B cell (primary cell): ENCODE measurements around the gene FBLN7. TPM values are rescaled to one million over a fixed set of nuclear protein-coding genes. Genes with fewer than 3 reads are reported as not detected.

ENCODE experiments used
- ATAC-seq: fragments of 200-7000 bp; cut with Tn5 transposase; one replicate; pipeline ENCODE4 v1.10.0; 2021; ENCODE audit warnings: low read depth, mild to moderate bottlenecking, moderate number of reproducible peaks, moderate library complexity
- CTCF ChIA-PET: fragments of 350-600 bp; sonication (Branson Sonifier 250); formaldehyde crosslinking; loops from one replicate; lab custom pipeline; 2021; ENCODE audit warnings: antibody characterized with exemption, inconsistent platforms; lab: Charles Lee
- POLR2A ChIA-PET: fragments of 350-600 bp; sonication (Branson Sonifier 250); formaldehyde crosslinking; loops from one replicate; lab custom pipeline; 2021; ENCODE audit warnings: antibody characterized with exemption; lab: Charles Lee
- DNase-seq: peaks from one replicate; pipeline ENCODE4 v3.0.0; 2013
- H2AFZ ChIP-seq: 2 replicates; pipeline ENCODE4 v1.6.1; 2012; ENCODE audit warnings: mild to moderate bottlenecking, low read depth, low read length; ENCODE audit not compliant: insufficient read depth, poor library complexity, severe bottlenecking
- H3K27ac ChIP-seq, 2 donors: 1 replicate in 1 of 2; 2 replicates in 1 of 2; pipeline ENCODE4 v1.5.1; 2012 to 2013; ENCODE audit warnings: low read length in 2 of 2, mild to moderate bottlenecking in 2 of 2, moderate library complexity in 1 of 2
- H3K27me3 ChIP-seq, 4 experiments: fragments of 200-600 bp in 1 of 4; sonication (generic) in 1 of 4; replicated peaks in 1 of 4; 1 replicate in 2 of 4; 2 replicates in 2 of 4; pipeline versions ENCODE4 v1.6.1 to v1.7.0; 2013 to 2016; ENCODE audit warnings: low read length in 3 of 4, mild to moderate bottlenecking in 2 of 4, mixed read lengths in 1 of 4, moderate library complexity in 1 of 4; ENCODE audit not compliant: insufficient read depth in 4 of 4, control insufficient read depth in 3 of 4; ENCODE audit errors: control extremely low read depth in 1 of 4
- H3K36me3 ChIP-seq, 2 experiments: replicated peaks in 1 of 2; 1 replicate in 1 of 2; 2 replicates in 1 of 2; pipeline versions ENCODE4 v1.6.1 to v1.7.1; 2013; ENCODE audit warnings: low read length in 1 of 2; ENCODE audit not compliant: insufficient read depth in 2 of 2, control insufficient read depth in 1 of 2; ENCODE audit errors: control extremely low read depth in 1 of 2, extremely low read depth in 1 of 2
- H3K4me1 ChIP-seq, 2 donors: fragments of 200-600 bp in 1 of 2; sonication (generic) in 1 of 2; 1 replicate in 1 of 2; 2 replicates in 1 of 2; pipeline versions ENCODE4 v1.5.1 to v1.6.1; 2013 to 2017; ENCODE audit warnings: low read length in 2 of 2; ENCODE audit not compliant: control insufficient read depth in 2 of 2, insufficient read depth in 2 of 2
- H3K4me2 ChIP-seq: replicated peaks from 2 replicates; pipeline ENCODE3; 2012; ENCODE audit warnings: mild to moderate bottlenecking, low read depth, low read length; ENCODE audit not compliant: poor library complexity, severe bottlenecking
- H3K4me3 ChIP-seq, 5 experiments: fragments of 200-600 bp in 1 of 5; sonication (generic) in 1 of 5; 1 replicate in 3 of 5; 2 replicates in 2 of 5; pipeline versions ENCODE4 v1.5.1 to v1.7.0; 2011 to 2016; ENCODE audit warnings: low read length in 4 of 5, mild to moderate bottlenecking in 4 of 5, low read depth in 2 of 5, control low read depth in 1 of 5, moderate library complexity in 1 of 5; ENCODE audit not compliant: insufficient read depth in 1 of 5; ENCODE audit errors: control extremely low read depth in 1 of 5, extremely low read depth in 1 of 5
- H3K79me2 ChIP-seq: fragments of 200-600 bp; sonication (generic); one replicate; pipeline ENCODE4 v1.6.0; 2016; ENCODE audit warnings: low read length; ENCODE audit not compliant: control insufficient read depth, insufficient read depth
- H3K9ac ChIP-seq: fragments of 200-600 bp; sonication (generic); 2 replicates; pipeline ENCODE4 v1.6.1; 2017; ENCODE audit warnings: mild to moderate bottlenecking, low read length, moderate library complexity
- H3K9me3 ChIP-seq, 3 donors: one replicate each; pipeline versions ENCODE4 v1.6.1 to v1.7.1; 2013; ENCODE audit warnings: low read length in 2 of 3; ENCODE audit not compliant: control insufficient read depth in 2 of 3, insufficient read depth in 1 of 3; ENCODE audit errors: control extremely low read depth in 1 of 3
- H4K20me1 ChIP-seq: 2 replicates; pipeline ENCODE4 v1.6.0; 2012; ENCODE audit warnings: mild to moderate bottlenecking, low read length; ENCODE audit not compliant: insufficient read depth, control insufficient read depth, poor library complexity, severe bottlenecking
- H3K27ac Mint-ChIP-seq: one replicate; pipeline ENCODE4 v1.8.0; 2021; ENCODE audit warnings: mixed read lengths
- H3K27me3 Mint-ChIP-seq: one replicate; pipeline ENCODE4 v1.8.0; 2021; ENCODE audit warnings: mixed read lengths
- H3K4me1 Mint-ChIP-seq: one replicate; pipeline ENCODE4 v1.8.0; 2021; ENCODE audit warnings: mixed read lengths
- H3K4me3 Mint-ChIP-seq: one replicate; pipeline ENCODE4 v1.8.0; 2021; ENCODE audit warnings: mixed read lengths
- H3K9me3 Mint-ChIP-seq: one replicate; pipeline ENCODE4 v1.8.0; 2022; ENCODE audit warnings: mixed read lengths; ENCODE audit not compliant: insufficient read depth
- CTCF ChIP-seq: fragments of 200-600 bp; IDR thresholded peaks from one replicate; pipeline ENCODE4 v1.8.0; 2022; ENCODE audit warnings: antibody characterized with exemption, mild to moderate bottlenecking
- EZH2 ChIP-seq: IDR thresholded peaks from 2 replicates; pipeline ENCODE4 v1.6.1; 2012; ENCODE audit warnings: borderline replicate concordance, low read depth, mild to moderate bottlenecking, moderate library complexity, low read length; ENCODE audit not compliant: insufficient read depth, poor library complexity, severe bottlenecking
- WGBS: methylation state at CpG from one replicate; pipeline ENCODE4 v1.1.5; 2013; ENCODE audit warnings: missing lambda C conversion rate; ENCODE audit not compliant: insufficient coverage; 5-methylcytosine and 5-hydroxymethylcytosine counted together
- intact Hi-C: fragments of 100-400 bp; cut with micrococcal nuclease; formaldehyde crosslinking; loops from one replicate; pipeline ENCODE4 v1.10.0; 2022
- polyA plus RNA-seq: library from polyadenylated mRNA; depleted of rRNA; stranded (reverse); fragments of >200 nt; gene quantifications from 2 replicates; pipeline ENCODE4 v1.2.3, GENCODE V29; 2012
- total RNA-seq, 2 donors: library from RNA; stranded (reverse); fragments of 120-200 nt in 1 of 2; gene quantifications; 1 replicate in 1 of 2; 2 replicates in 1 of 2; pipeline versions ENCODE4 v1.2.3 to v1.2.4, GENCODE V29; 2013 to 2022

The FBLN7 gene
- total and polyA plus RNA-seq, 2 donors (not counting 1 experiment from before 2014, with no cell fraction given): 0.13 to 1.1 TPM

DNA sequence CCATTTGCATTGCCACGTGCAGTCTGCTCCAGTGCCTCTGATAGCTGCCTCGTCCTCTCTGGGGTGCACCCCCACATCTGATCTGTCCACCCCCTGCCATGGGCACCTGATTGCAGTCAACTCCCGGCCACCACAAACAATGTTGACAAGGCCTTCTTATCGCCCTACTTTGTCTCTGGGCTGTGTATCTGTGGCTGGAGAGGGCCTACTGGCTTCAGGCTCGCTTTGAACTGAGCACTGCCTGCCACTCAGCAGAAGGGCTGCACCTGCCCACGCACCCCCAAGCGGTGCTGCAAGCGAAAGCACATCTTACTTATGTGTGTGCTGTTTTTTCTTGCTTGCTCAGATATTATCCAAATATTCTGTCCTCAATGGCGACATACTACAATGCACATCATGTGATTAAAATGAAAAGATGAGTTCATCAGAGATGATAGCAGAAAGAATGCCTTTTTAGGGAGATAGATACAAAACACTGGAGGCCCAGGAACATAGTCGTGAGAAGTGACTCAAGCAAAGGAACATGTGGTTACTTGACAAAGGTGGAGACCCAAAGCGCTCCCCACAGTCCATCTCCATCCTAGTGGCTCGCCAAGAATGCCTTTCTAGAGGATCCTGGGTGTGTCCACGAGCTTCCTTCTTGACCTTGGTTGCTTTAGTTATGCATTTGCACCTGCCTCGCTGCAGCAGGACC lies 28.8 kb downstream of the FBLN7 start:
- CTCF ChIA-PET: no interaction called here
- H2AFZ ChIP-seq: no peak overlapping the region
- peaks cover 4% of the 10 kb centered on the region for H3K27me3 Mint-ChIP-seq
- intact Hi-C loops: no loop called here
- no peaks in the 10 kb centered on the region for H3K9me3 ChIP-seq
- no peaks in the 10 kb centered on the region for H3K4me1 Mint-ChIP-seq
- POLR2A ChIA-PET: no interaction called here
- ATAC-seq: no peak
- no peak overlapping the region for H3K4me3 Mint-ChIP-seq
- H3K9me3 Mint-ChIP-seq: no peaks in the 10 kb centered on the region
- H4K20me1 ChIP-seq: no peaks in the 10 kb centered on the region
- no peak overlapping the region for H3K4me3 ChIP-seq
- no peak overlapping the region for H3K27ac Mint-ChIP-seq
- H3K36me3 ChIP-seq: no peaks in the 10 kb centered on the region
- H3K27ac ChIP-seq: no peak overlapping the region
- no peak overlapping the region for H3K4me2 ChIP-seq
- no peaks in the 10 kb centered on the region for H3K79me2 ChIP-seq
- no peaks in the 10 kb centered on the region for H3K4me1 ChIP-seq
- WGBS: 85% methylated on average over 9 of the region's 14 CpGs
- no peak for DNase-seq
- H3K27me3 ChIP-seq: no peaks in the 10 kb centered on the region
- TF ChIP-seq EZH2: no peak
- no peak for TF ChIP-seq CTCF
- H3K9ac ChIP-seq: no peak overlapping the region

DNA sequence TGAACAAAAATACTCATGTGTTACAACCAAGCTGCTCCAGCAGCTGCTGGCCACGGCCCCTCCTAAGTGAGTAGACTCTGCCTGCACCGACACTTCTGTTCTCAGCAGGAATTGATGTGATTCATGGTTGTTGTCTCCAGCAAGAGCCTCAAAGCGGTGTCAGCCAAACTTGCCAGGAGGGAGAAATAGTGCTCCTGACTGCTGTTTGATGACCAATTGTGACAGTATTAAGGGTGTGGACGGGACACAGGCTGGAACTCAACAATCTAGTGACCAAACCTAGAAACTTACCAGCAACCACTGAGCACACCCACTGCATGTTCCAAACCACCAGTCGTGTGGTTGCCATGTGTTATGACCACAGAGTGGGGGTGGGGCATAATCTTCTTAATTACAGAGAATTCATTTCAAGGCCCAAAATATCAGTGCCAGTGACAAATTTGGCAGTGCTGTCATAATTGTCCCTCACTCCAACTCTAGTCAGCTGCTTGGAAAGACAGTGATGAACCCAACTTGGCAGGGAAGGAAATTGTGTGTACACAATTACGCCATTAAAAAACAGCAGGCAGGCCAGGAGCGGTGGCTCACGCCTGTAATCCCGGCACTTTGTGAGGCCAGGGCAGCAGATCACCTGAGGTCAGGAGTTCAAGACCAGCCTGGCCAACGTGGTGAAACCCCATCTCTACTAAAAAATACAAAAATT lies 30.4 kb downstream of the FBLN7 start:
- H4K20me1 ChIP-seq: no peaks in the 10 kb centered on the region
- no peaks in the 10 kb centered on the region for H3K36me3 ChIP-seq
- H3K27me3 ChIP-seq: no peaks in the 10 kb centered on the region
- H3K4me3 Mint-ChIP-seq: no peak overlapping the region
- no peak overlapping the region for H2AFZ ChIP-seq
- POLR2A ChIA-PET: no interaction called here
- H3K79me2 ChIP-seq: no peaks in the 10 kb centered on the region
- peaks cover 4% of the 10 kb centered on the region for H3K27me3 Mint-ChIP-seq
- DNase-seq (no peak), ATAC-seq (no peak)
- no peak overlapping the region for H3K4me2 ChIP-seq
- no peaks in the 10 kb centered on the region for H3K4me1 ChIP-seq
- 86% methylated on average over 7 of the region's 10 CpGs for WGBS
- H3K27ac Mint-ChIP-seq: no peak overlapping the region
- no peak overlapping the region for H3K4me3 ChIP-seq
- no peak overlapping the region for H3K9ac ChIP-seq
- CTCF ChIA-PET: interaction anchor here (0.6 kb wide), 1 partner anchor 276 kb away, joined by 6 read pairs; no protein-coding TSS in a partner anchor
- H3K27ac ChIP-seq: no peak overlapping the region
- H3K4me1 Mint-ChIP-seq: no peaks in the 10 kb centered on the region
- H3K9me3 ChIP-seq: no peaks in the 10 kb centered on the region
- H3K9me3 Mint-ChIP-seq: no peaks in the 10 kb centered on the region
- intact Hi-C loops: no loop called here
- TF ChIP-seq EZH2: no peak
- no peak for TF ChIP-seq CTCF
